H1 (cell line): ENCODE data around the gene FSIP1. TPM values are rescaled to one million over a fixed set of nuclear protein-coding genes. Genes with fewer than 3 reads are reported as not detected.

Source experiments
- CTCF ChIA-PET: fragments of 300-600 bp; sonication (Branson Sonifier 250); formaldehyde crosslinking; loops from one replicate; lab custom pipeline; 2021; ENCODE audit not compliant: partially characterized antibody; lab: Charles Lee
- POLR2A ChIA-PET: fragments of 300-600 bp; sonication (Branson Sonifier 250); formaldehyde crosslinking; loops from one replicate; lab custom pipeline; 2021; ENCODE audit warnings: inconsistent platforms; ENCODE audit not compliant: partially characterized antibody; lab: Charles Lee
- DNase-seq, 2 experiments: peaks; one replicate each; pipeline versions ENCODE4 v3.0.0 to v3.0.0-alpha.2; 2010 to 2022; ENCODE audit warnings: low spot score in 2 of 2, low read depth in 1 of 2, mixed read lengths in 1 of 2
- FAIRE-seq: peaks from 2 replicates; lab custom pipeline; 2011; peaks lifted over from hg19 to GRCh38; lab: Jason Lieb, UNC
- H2AFZ ChIP-seq: 2 replicates; pipeline ENCODE4 v1.8.1; 2012; ENCODE audit warnings: low read length, inconsistent platforms
- H2AK5ac ChIP-seq: 2 replicates; pipeline ENCODE4 v1.6.1; 2013; ENCODE audit warnings: low read depth, low read length
- H2BK120ac ChIP-seq: replicated peaks from 2 replicates; pipeline ENCODE3; 2013; ENCODE audit warnings: low read depth, low read length, inconsistent platforms
- H2BK12ac ChIP-seq: 2 replicates; pipeline ENCODE4 v1.6.1; 2013; ENCODE audit warnings: low read depth, low read length
- H2BK15ac ChIP-seq: 2 replicates; pipeline ENCODE4 v1.6.1; 2013; ENCODE audit warnings: low read length
- H2BK20ac ChIP-seq: 2 replicates; pipeline ENCODE4 v1.6.1; 2013; ENCODE audit warnings: low read length
- H2BK5ac ChIP-seq: 2 replicates; pipeline ENCODE4 v1.6.1; 2013; ENCODE audit warnings: low read depth, low read length
- H3K14ac ChIP-seq: 2 replicates; pipeline ENCODE4 v1.6.1; 2013; ENCODE audit warnings: inconsistent platforms; ENCODE audit not compliant: insufficient read length
- H3K18ac ChIP-seq: 2 replicates; pipeline ENCODE4 v1.6.1; 2013; ENCODE audit warnings: low read length; ENCODE audit errors: extremely low read depth
- H3K23ac ChIP-seq: 2 replicates; pipeline ENCODE4 v1.6.1; 2013; ENCODE audit warnings: inconsistent platforms; ENCODE audit not compliant: insufficient read length
- H3K23me2 ChIP-seq: 2 replicates; pipeline ENCODE4 v1.6.1; 2013; ENCODE audit warnings: low read depth, low read length
- H3K27ac ChIP-seq: 2 replicates; pipeline ENCODE4 v1.6.1; 2011; ENCODE audit warnings: low read depth, low read length, inconsistent platforms
- H3K27me3 ChIP-seq, 4 experiments: replicated peaks in 1 of 4; 1 replicate in 1 of 4; 2 replicates in 3 of 4; pipeline versions ENCODE4 v1.6.1 to v1.8.1; 2011 to 2013; ENCODE audit warnings: low read length in 3 of 4, mild to moderate bottlenecking in 3 of 4, inconsistent platforms in 2 of 4, mixed read lengths in 2 of 4, moderate library complexity in 1 of 4; ENCODE audit not compliant: control insufficient read depth in 3 of 4, insufficient read depth in 3 of 4; ENCODE audit errors: extremely low read depth in 1 of 4
- H3K36me3 ChIP-seq, 4 experiments: 2 replicates each; pipeline versions ENCODE4 v1.6.1 to v1.8.1; 2011 to 2013; ENCODE audit warnings: mild to moderate bottlenecking in 4 of 4, low read length in 3 of 4, moderate library complexity in 2 of 4, control low read depth in 1 of 4, inconsistent platforms in 1 of 4; ENCODE audit not compliant: insufficient read depth in 4 of 4, control insufficient read depth in 2 of 4
- H3K4ac ChIP-seq: replicated peaks from 2 replicates; pipeline ENCODE3; 2013; ENCODE audit warnings: low read length, low read depth, mixed read lengths, inconsistent platforms; ENCODE audit not compliant: insufficient read length
- H3K4me1 ChIP-seq, 4 experiments: replicated peaks in 1 of 4; 1 replicate in 1 of 4; 2 replicates in 3 of 4; pipeline versions ENCODE4 v1.6.1 to v1.8.1; 2011 to 2013; ENCODE audit warnings: low read length in 3 of 4, inconsistent platforms in 2 of 4, mixed read lengths in 1 of 4; ENCODE audit not compliant: insufficient read depth in 4 of 4, control insufficient read depth in 3 of 4
- H3K4me2 ChIP-seq, 2 experiments: 2 replicates each; pipeline versions ENCODE4 v1.6.1 to v1.8.1; 2011 to 2013; ENCODE audit warnings: low read depth in 2 of 2, low read length in 2 of 2, control low read depth in 1 of 2, inconsistent platforms in 1 of 2, mild to moderate bottlenecking in 1 of 2; ENCODE audit not compliant: insufficient read depth in 1 of 2
- H3K4me3 ChIP-seq, 4 experiments: fragments of 200-600, 300-600 bp in 1 of 4; sonication (generic), shearing (Covaris generic), sonication (Bioruptor Twin) in 1 of 4; 2 replicates each; pipeline versions ENCODE4 v1.5.1 to v1.8.1; 2011 to 2016; ENCODE audit warnings: low read length in 4 of 4, low read depth in 3 of 4, control low read depth in 2 of 4, inconsistent platforms in 2 of 4, mild to moderate bottlenecking in 2 of 4, mixed read lengths in 1 of 4, moderate library complexity in 1 of 4; ENCODE audit not compliant: insufficient read depth in 2 of 4; ENCODE audit errors: extremely low read depth in 1 of 4
- H3K56ac ChIP-seq: replicated peaks from 2 replicates; pipeline ENCODE3; 2013; ENCODE audit warnings: low read depth, mild to moderate bottlenecking, mixed read lengths, low read length, inconsistent platforms; ENCODE audit not compliant: insufficient read length
- H3K79me1 ChIP-seq: 2 replicates; pipeline ENCODE4 v1.6.1; 2013; ENCODE audit warnings: low read depth, low read length, control low read depth
- H3K79me2 ChIP-seq, 2 experiments: 2 replicates each; pipeline versions ENCODE4 v1.6.1 to v1.8.1; 2012 to 2013; ENCODE audit warnings: low read length in 2 of 2, mild to moderate bottlenecking in 2 of 2, inconsistent platforms in 1 of 2; ENCODE audit not compliant: insufficient read depth in 2 of 2, control insufficient read depth in 1 of 2
- H3K9ac ChIP-seq, 4 experiments: replicated peaks in 1 of 4; 1 replicate in 1 of 4; 2 replicates in 3 of 4; pipeline versions ENCODE4 v1.6.1 to v1.8.1; 2011 to 2013; ENCODE audit warnings: low read depth in 3 of 4, low read length in 3 of 4, control low read depth in 2 of 4, mild to moderate bottlenecking in 2 of 4, moderate library complexity in 2 of 4, inconsistent platforms in 1 of 4; ENCODE audit errors: extremely low read depth in 1 of 4
- H3K9me3 ChIP-seq, 2 experiments: 2 replicates each; pipeline versions ENCODE4 v1.6.1 to v1.8.1; 2012 to 2013; ENCODE audit warnings: mild to moderate bottlenecking in 2 of 2, moderate library complexity in 2 of 2, control low read depth in 1 of 2, inconsistent platforms in 1 of 2, low read depth in 1 of 2, low read length in 1 of 2, mixed read lengths in 1 of 2; ENCODE audit not compliant: insufficient read depth in 2 of 2
- H4K20me1 ChIP-seq, 2 experiments: replicated peaks in 1 of 2; 2 replicates each; pipeline versions ENCODE3 to v1.8.1; 2011 to 2013; ENCODE audit warnings: inconsistent platforms in 2 of 2, low read length in 2 of 2, mild to moderate bottlenecking in 1 of 2; ENCODE audit not compliant: insufficient read depth in 2 of 2, control insufficient read depth in 1 of 2
- H4K5ac ChIP-seq: 2 replicates; pipeline ENCODE4 v1.6.1; 2013; ENCODE audit warnings: low read length, low read depth, mixed read lengths, inconsistent platforms; ENCODE audit not compliant: insufficient read length
- H4K8ac ChIP-seq: 2 replicates; pipeline ENCODE4 v1.8.0; 2013; ENCODE audit warnings: mild to moderate bottlenecking, moderate library complexity, low read length, inconsistent platforms; ENCODE audit not compliant: insufficient read depth; ENCODE audit errors: extremely low read depth
- H4K91ac ChIP-seq: replicated peaks from 2 replicates; pipeline ENCODE3; 2013; ENCODE audit warnings: low read length, mixed read lengths, inconsistent platforms; ENCODE audit not compliant: insufficient read length
- CBX5 ChIP-seq: fragments of 300-800, 300-1000 bp; sonication (generic); IDR thresholded peaks from 2 replicates; pipeline ENCODE4 v1.7.1; 2016; ENCODE audit warnings: antibody characterized with exemption, low read length, low read depth
- CBX8 ChIP-seq: fragments of 300-800, 300-1000 bp; sonication (generic); IDR thresholded peaks from 2 replicates; pipeline ENCODE4 v1.7.1; 2016; ENCODE audit warnings: low read depth, low read length, borderline replicate concordance
- KDM5A ChIP-seq: fragments of 200-600 bp; IDR thresholded peaks from 2 replicates; pipeline ENCODE4 v1.7.1; 2012; ENCODE audit warnings: mild to moderate bottlenecking, low read length, inconsistent platforms, mixed read lengths
- POLR2A ChIP-seq, 2 experiments: IDR thresholded peaks; 1 replicate in 1 of 2; 2 replicates in 1 of 2; pipeline ENCODE4 v1.6.1; 2011; ENCODE audit warnings: low read depth in 2 of 2, low read length in 2 of 2, mild to moderate bottlenecking in 2 of 2; ENCODE audit errors: control extremely low read depth in 1 of 2
- POU5F1 ChIP-seq: IDR thresholded peaks from 2 replicates; pipeline ENCODE4 v1.6.1; 2011; ENCODE audit warnings: low read depth, mild to moderate bottlenecking, low read length, moderate library complexity
- SAP30 ChIP-seq: fragments of 300-600 bp; sonication (generic); IDR thresholded peaks from 2 replicates; pipeline ENCODE4 v1.7.1; 2012; ENCODE audit warnings: low read length, moderate library complexity, mild to moderate bottlenecking, inconsistent platforms; ENCODE audit not compliant: insufficient read depth, insufficient replicate concordance
- WGBS, 2 experiments: shearing (Covaris generic) in 1 of 2; methylation state at CpG; one replicate each; pipeline versions ENCODE4 v1.1.6 to v1.1.7; 2013 to 2015; ENCODE audit warnings: low lambda C conversion rate in 2 of 2, mixed read lengths in 2 of 2, inconsistent platforms in 1 of 2, low coverage in 1 of 2, missing lambda C conversion rate in 1 of 2; ENCODE audit not compliant: insufficient replicate concordance in 2 of 2, insufficient coverage in 1 of 2, insufficient read length in 1 of 2; ENCODE audit errors: extremely low coverage in 1 of 2, missing lambda C conversion rate in 1 of 2; 5-methylcytosine and 5-hydroxymethylcytosine counted together
- polyA plus RNA-seq, 7 experiments: library from polyadenylated mRNA; depleted of rRNA in 3 of 7; stranded (reverse) in 5 of 7; unstranded in 2 of 7; fragments of >200 nt in 5 of 7; fragments of 200-250 nt in 2 of 7; gene quantifications; 1 replicate in 5 of 7; 2 replicates in 1 of 7; 4 replicates in 1 of 7; pipeline versions ENCODE4 v1.2.1 to v1.2.3, GENCODE V29; 2011 to 2013; ENCODE audit warnings: missing spikeins in 2 of 7, mixed read lengths in 2 of 7
- total RNA-seq: library from RNA; stranded (reverse); fragmentation: NEBNext Ultra II Directional; extraction: Animal tissue kit (Norgen Biotek cat#: 25700); gene quantifications from 2 replicates; pipeline ENCODE4 v1.2.1, GENCODE V29; 2021

FSIP1 gene
- total and polyA plus RNA-seq, 2 of the 8 experiments (the other 6 are each of a cell fraction or from before 2014, with no cell fraction given), result 0.18 to 1.3 TPM

- H3K14ac ChIP-seq, result no peak overlapping the region
- no peaks in the 10 kb centered on the region for H3K36me3 ChIP-seq
- no peak overlapping the region for H2BK120ac ChIP-seq
- WGBS, 2 experiments, result 80% methylated on average over 1 of the region's 1 CpG; no CpG with 5 or more reads in 1 of the 2 experiments
- H3K79me1 ChIP-seq, result no peaks in the 10 kb centered on the region
- no peak for TF ChIP-seq POU5F1
- no peak for TF ChIP-seq CBX8
- no peak for TF ChIP-seq CBX5
- TF ChIP-seq SAP30, result no peak
- TF ChIP-seq POLR2A (IDR thresholded peaks at IDR 0.05; ENCODE audit: control extremely low read depth in 1 of 2, low read depth in 2 of 2, low read length in 2 of 2), result no peak
- no peak for TF ChIP-seq KDM5A
- TF ChIP-seq, all 59 proteins: peak for 0
- Histone ChIP-seq H2BK20ac (no peak overlapping the region), H2BK15ac (no peak overlapping the region), H3K27me3 (no peaks in the 10 kb centered on the region), H3K79me2 (no peaks in the 10 kb centered on the region), H3K9me3 (no peaks in the 10 kb centered on the region; a peak in 1 of 4 replicates), H4K8ac (no peak overlapping the region), H2BK5ac (no peak overlapping the region), H3K27ac (no peak overlapping the region), H4K5ac (no peak overlapping the region), H4K91ac (no peak overlapping the region), H3K56ac (no peak overlapping the region), H3K18ac (no peak overlapping the region), H2BK12ac (no peak overlapping the region), H4K20me1 (no peaks in the 10 kb centered on the region), H3K4me1 (no peaks in the 10 kb centered on the region), H2AFZ (no peak overlapping the region), H3K23me2 (no peaks in the 10 kb centered on the region), H2AK5ac (no peak overlapping the region), H3K4me3 (no peak overlapping the region), H3K4me2 (no peak overlapping the region), H3K4ac (no peak overlapping the region), H3K9ac (no peak overlapping the region), H3K23ac (no peak overlapping the region)
- POLR2A ChIA-PET, result no interaction called here
- CTCF ChIA-PET, result interaction anchor here (2.5 kb wide), 1 partner anchor 15 kb away, joined by 8 read pairs; no protein-coding TSS in a partner anchor
- FAIRE-seq (no peak), DNase-seq (no peak)
Observed at GRCh38 chr15:39752991-39753390, 29.6 kb downstream of the FSIP1 start.
